HG03135 (cell line): Measurements from ENCODE around the gene SH2B2.

ENCODE experiments used
- ATAC-seq: cut with Tn5 transposase; IDR thresholded peaks from one replicate; pipeline ENCODE4 v1.9.1; 2021; ENCODE audit warnings: mild to moderate bottlenecking, moderate library complexity; ENCODE audit not compliant: unreplicated experiment

The SH2B2 gene

GRCh38 chr7:102286237-102287110 is at the start of gene SH2B2:
SH2B2 (plus strand) TSS chr7:102286868; CDS start chr7:102300551, 13,683 bp downstream.
- ATAC-seq: no peak

GRCh38 chr7:102239206-102239820 is 47.4 kb upstream of the SH2B2 start:
- no peak for ATAC-seq

- ATAC-seq: no peak
These were observed 45.2 kb upstream of the SH2B2 start for GRCh38 chr7:102241431-102241830.

GRCh38 chr7:102244601-102245000 is 42.1 kb upstream of the SH2B2 start:
- no peak for ATAC-seq

- no peak for ATAC-seq
These were observed 38.6 kb upstream of the SH2B2 start for GRCh38 chr7:102248081-102248455.

GRCh38 chr7:102248456-102249395 is 37.9 kb upstream of the SH2B2 start:
- no peak for ATAC-seq

GRCh38 chr7:102251531-102252365 is 34.9 kb upstream of the SH2B2 start:
- ATAC-seq: no peak

GRCh38 chr7:102252366-102252982 is 34.2 kb upstream of the SH2B2 start:
- ATAC-seq: no peak

- no peak for ATAC-seq
These were observed 33.3 kb upstream of the SH2B2 start for GRCh38 chr7:102253066-102253972.

- no peak for ATAC-seq
These were observed 32.7 kb upstream of the SH2B2 start for GRCh38 chr7:102253973-102254370.

GRCh38 chr7:102254521-102254920 is 32.1 kb upstream of the SH2B2 start:
- ATAC-seq: no peak

GRCh38 chr7:102255501-102255900 is 31.2 kb upstream of the SH2B2 start:
- ATAC-seq: no peak

- no peak for ATAC-seq
These were observed 30.8 kb upstream of the SH2B2 start for GRCh38 chr7:102255916-102256315.

- no peak for ATAC-seq
These were observed 28.5 kb upstream of the SH2B2 start for GRCh38 chr7:102258073-102258748.

GRCh38 chr7:102258749-102259107 is 27.9 kb upstream of the SH2B2 start:
- ATAC-seq: no peak

GRCh38 chr7:102260856-102261255 is 25.8 kb upstream of the SH2B2 start:
- no peak for ATAC-seq

GRCh38 chr7:102261451-102261850 is 25.2 kb upstream of the SH2B2 start:
- ATAC-seq: no peak

GRCh38 chr7:102262546-102262945 is 24.1 kb upstream of the SH2B2 start:
- no peak for ATAC-seq
